ENCODE results near the gene OR56A4.
A peak's percentile ranks its signal among the peaks of the same experiment; 100 is the strongest.

The OR56A4 gene, protein sequence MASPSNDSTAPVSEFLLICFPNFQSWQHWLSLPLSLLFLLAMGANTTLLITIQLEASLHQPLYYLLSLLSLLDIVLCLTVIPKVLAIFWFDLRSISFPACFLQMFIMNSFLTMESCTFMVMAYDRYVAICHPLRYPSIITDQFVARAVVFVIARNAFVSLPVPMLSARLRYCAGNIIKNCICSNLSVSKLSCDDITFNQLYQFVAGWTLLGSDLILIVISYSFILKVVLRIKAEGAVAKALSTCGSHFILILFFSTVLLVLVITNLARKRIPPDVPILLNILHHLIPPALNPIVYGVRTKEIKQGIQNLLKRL

DNA sequence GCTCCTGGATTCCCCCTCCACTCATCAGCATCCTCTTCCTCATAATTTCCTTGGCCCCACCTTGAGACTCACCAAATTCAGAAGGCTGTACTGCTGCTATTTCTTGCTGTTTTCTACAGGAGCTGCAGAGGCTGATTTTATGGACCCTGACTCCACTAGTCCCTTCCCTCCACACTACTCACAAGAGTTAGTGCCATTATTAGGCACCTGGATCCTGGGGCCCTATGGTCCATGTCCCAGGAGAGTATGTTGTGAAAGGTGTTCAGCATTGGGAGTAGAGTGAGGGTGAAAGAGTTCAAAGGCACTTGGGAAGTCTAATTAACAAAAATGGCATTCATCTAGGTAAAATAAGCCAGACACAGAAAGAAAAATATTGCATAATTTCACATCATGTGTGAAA lies at the start of gene OR56A4:
TSS of gene OR56A4 (minus strand) at position 101 of the 400 bp plus-strand sequence. CDS start 3,954 bp downstream, outside the sequence.
- no peak for DNase-seq
- in situ Hi-C loops (cut with HindIII; ENCODE audit: low pct_ligation_motif_present, low pct_unique_long_range_greater_than_20kb, low sequenced_read_pairs): no loop called here

DNA sequence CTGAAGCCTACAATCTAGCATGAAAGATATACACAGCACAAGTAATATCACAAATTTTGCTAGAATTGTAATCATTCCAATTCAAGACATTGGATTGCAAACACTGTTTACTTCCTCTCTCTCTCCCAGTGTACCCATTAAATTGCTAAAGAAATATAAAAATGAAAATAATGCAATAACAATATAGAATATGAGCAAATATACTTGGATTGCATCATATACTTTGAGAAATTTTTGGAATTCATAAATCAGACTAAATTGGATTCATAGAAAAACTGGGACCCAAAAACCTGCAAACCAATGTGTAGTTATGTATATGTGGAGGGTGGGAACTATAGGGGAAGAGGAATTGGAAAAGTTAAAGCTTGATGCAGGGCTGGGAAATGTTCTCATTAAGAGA lies 48.8 kb upstream of the OR56A4 start:
- in situ Hi-C loops (cut with HindIII; ENCODE audit: low pct_ligation_motif_present, low pct_unique_long_range_greater_than_20kb, low sequenced_read_pairs): no loop called here
- DNase-seq: no peak

DNA sequence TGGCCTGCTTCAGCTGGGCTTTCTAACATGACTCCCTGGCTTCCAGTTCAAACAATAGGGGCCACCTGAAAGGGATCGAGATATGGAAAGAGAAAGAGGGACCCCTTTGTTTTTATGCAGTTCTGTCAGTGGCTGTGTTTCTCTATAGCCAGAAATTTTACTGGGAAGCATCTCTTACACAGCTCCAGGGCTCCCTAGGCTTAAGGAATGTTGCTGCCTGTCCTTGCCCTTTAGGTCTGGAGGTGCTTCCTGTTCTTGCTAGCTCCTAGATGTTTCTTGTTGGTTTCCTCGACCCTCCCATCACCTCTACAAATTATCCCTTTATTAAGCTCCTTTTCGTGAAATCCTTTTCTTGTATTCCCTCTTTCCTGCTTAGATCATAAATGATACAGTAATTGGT lies 45.6 kb upstream of the OR56A4 start:
- in situ Hi-C loops (cut with HindIII; ENCODE audit: low pct_ligation_motif_present, low pct_unique_long_range_greater_than_20kb, low sequenced_read_pairs): no loop called here
- no peak for DNase-seq

DNA sequence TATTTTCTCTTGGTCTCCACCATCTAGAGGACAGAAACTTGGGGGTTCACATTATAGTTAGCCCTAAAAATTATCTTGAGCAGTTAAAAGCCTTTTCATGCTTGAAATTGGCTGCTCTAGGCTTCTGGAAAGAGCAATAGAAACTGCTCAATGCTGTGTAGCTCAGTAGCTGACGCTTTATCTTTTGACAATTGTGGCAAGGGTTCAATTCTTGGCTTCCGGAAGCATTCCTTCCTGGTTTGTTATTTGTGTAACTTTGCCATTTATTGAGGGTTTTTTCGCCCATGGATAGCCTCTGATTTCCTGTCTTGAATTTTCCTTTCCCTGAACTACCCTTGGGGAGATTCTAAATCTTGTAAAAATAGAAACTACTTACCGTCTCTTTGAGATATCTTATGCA lies 34.1 kb upstream of the OR56A4 start:
- no peak for DNase-seq
- in situ Hi-C loops (cut with HindIII; ENCODE audit: low pct_ligation_motif_present, low pct_unique_long_range_greater_than_20kb, low sequenced_read_pairs): no loop called here

DNA sequence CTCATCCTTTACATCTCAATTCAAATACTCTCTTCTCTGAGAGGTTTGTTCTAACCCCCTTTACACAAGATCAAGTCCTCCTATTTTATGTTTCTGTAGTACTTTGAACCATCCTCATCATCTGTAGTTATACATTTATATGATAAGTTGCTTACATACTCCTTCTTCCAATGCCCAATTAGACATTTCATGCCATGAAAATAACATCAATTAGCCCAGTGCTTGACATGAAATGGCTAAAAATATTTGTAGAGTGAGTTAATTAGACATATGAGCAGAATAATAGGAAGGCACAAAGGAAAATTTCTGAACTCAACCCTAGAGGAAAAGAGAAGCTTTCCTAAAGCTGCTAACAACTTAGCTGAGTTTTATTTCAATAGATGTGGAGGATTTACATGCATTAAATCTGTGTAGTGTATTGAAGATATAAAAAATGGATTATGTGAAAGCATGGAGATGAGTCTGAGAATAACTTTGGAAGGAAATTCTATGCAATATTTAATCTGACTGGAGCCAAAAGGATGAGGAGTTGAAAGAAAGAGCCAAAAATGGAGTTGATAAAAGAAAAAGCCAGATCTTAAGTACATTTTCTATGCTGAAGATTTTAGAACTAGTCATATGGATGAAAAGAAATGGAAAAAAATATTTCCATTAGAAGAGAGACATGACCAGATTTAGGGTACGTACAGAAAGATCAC lies 24.1 kb upstream of the OR56A4 start, which contains the start of gene OR56A1:
TSS of gene OR56A1 (minus strand) at position 51 of the 698 bp plus-strand sequence. CDS start 3,066 bp downstream, outside the sequence.
- no peak for DNase-seq
- in situ Hi-C loops (cut with HindIII; ENCODE audit: low pct_ligation_motif_present, low pct_unique_long_range_greater_than_20kb, low sequenced_read_pairs): no loop called here

DNA sequence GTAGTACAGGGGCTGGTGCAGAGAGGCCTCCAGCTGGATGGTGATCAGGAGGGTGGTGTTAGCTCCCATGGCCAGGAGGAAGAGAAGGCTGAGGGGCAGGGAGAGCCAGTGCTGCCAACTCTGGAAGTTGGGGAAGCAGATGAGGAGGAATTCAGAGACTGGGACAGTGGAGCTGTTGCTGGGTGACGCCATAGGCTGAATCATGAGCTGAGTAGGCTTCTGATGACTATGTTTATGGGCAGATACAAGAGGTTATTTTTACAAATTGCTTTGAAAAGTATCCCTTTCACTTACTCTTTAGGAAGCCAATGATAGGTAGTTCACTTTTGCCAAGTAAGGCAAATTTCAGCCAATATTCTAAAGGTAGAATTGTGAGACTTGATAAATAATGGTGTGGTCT lies 20.8 kb upstream of the OR56A4 start:
- in situ Hi-C loops (cut with HindIII; ENCODE audit: low pct_ligation_motif_present, low pct_unique_long_range_greater_than_20kb, low sequenced_read_pairs): no loop called here

DNA sequence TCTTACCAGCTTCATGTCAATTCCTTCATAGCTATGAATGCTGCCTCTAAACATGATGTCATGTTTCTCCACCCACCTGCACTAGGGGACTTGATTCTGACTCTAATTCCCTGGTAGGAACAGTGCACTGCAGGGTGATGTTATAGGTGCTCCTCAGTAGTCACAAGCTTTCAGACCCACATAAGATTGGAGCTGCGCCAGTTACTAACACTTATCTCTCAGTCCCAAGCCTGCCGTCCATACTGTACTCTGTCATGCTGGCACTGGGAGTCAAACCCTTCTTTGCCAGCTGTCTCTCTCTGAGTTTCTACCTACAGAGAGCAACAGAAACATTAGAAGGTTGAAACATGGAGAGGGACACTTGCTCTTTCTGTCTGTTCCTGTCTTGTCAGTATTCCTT lies 18.3 kb upstream of the OR56A4 start:
- no peak for DNase-seq
- in situ Hi-C loops (cut with HindIII; ENCODE audit: low pct_ligation_motif_present, low pct_unique_long_range_greater_than_20kb, low sequenced_read_pairs): no loop called here

More for the DNA sequence above, 20.8 kb upstream of the OR56A4 start:
- no peak for DNase-seq

DNA sequence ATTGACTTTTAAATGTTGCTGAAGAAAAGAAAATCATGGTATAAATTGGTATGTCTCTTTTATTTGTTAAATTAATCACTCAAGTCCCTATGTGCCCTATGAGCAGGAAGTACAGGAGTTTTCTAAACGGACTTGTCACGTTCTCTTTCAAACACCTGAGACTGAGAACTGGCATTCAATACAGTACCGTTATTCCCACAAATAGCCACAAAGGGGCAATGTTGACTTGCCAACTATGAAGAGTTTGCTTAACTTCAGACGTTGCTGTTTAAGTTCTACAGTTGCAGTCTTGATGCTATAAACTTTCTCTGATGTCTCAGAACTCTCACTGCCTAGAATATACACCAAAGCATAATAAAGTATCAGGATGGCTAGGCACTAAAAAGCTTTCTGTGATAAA lies 16.2 kb upstream of the OR56A4 start:
- DNase-seq: peak; percentile 45
- in situ Hi-C loops (cut with HindIII; ENCODE audit: low pct_ligation_motif_present, low pct_unique_long_range_greater_than_20kb, low sequenced_read_pairs): no loop called here

DNA sequence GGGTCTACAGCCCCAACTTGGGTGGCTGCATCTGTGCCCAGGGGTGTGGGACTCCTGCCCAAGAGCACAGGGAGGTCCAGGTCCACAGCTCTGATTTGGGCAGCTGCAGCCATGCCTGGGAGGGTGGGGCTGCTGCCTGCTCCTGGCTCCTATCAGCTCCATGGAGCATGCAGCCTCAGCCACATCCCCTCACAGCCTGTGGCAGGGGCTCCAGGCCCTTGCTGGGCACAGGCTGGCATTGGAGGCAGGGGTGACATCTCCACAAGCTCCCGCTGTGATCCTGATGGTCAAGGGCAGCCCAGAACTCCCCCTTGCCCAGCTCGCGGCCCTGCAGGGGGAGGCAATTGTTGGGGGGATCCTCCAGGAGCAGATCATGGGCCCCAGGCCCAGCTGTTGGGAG lies 6.3 kb upstream of the OR56A4 start:
- in situ Hi-C loops (cut with HindIII; ENCODE audit: low pct_ligation_motif_present, low pct_unique_long_range_greater_than_20kb, low sequenced_read_pairs): no loop called here
- no peak for DNase-seq

DNA sequence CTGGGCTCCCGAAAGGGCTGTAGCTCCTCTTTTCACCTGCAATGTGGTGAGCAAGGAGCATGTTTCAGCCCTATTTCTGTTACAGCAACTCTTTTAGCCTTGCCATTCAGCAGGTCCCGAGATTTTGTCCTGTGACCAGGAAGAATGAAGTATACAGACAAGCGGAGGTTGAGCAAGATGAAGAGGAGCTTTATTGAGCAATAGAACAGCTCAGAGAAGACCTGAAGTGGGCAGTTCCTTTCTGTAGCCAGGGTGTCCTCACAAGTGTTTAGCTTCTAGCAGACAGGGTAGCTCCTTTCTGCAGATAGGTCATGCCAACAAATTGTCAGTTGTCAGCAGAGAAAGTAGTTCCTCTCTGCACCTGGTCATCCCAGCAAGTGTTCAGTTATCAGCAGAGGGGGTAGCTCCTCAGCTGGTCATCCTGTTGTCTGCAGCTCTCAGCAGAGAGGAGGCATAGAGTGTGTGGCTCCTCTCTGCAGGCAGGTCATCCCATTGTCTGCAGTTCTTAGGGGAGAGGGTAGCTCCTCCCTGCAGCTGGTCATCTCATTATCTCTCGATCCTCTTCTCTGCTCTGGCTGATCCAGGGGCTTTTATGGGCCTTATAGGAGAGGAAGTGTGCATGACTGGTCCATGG lies 5.4 kb upstream of the OR56A4 start:
- no peak for DNase-seq

DNA sequence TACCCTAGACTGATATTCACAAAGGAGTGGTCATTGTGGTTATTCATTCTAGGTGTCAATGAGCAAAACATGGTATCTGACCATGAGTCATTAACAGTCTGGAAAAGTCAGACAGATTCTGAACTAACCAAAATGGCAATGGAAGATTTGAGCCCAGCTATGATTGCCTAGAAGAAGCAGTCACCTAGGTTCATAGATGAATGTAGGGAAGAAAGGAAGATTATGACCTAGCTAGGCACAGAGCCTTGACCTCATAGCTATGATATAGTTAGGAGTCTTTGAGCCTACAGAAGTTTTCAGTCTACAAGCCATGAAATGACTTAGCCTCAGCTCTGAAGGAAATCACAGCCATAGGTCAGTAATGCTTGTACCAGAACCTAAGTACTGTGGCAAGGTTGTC lies 351 bp downstream of the OR56A4 start:
- in situ Hi-C loops (cut with HindIII; ENCODE audit: low pct_ligation_motif_present, low pct_unique_long_range_greater_than_20kb, low sequenced_read_pairs): no loop called here
- no peak for DNase-seq

More for the DNA sequence above, 5.4 kb upstream of the OR56A4 start:
- in situ Hi-C loops (cut with HindIII; ENCODE audit: low pct_ligation_motif_present, low pct_unique_long_range_greater_than_20kb, low sequenced_read_pairs): no loop called here

DNA sequence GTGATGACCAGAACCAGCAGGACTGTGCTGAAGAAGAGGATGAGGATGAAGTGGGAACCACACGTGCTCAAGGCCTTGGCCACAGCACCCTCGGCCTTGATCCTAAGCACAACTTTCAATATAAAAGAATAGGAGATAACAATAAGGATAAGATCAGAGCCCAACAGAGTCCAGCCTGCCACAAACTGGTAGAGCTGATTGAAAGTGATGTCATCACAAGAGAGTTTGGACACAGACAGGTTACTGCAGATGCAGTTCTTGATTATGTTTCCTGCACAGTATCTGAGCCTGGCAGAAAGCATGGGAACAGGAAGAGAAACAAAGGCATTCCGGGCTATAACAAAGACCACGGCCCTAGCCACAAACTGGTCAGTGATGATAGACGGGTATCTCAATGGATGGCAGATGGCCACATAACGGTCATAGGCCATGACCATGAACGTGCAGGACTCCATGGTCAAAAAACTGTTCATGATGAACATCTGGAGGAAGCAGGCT lies 4.5 kb downstream of the OR56A4 start:
- in situ Hi-C loops (cut with HindIII; ENCODE audit: low pct_ligation_motif_present, low pct_unique_long_range_greater_than_20kb, low sequenced_read_pairs): no loop called here
- DNase-seq: no peak

DNA sequence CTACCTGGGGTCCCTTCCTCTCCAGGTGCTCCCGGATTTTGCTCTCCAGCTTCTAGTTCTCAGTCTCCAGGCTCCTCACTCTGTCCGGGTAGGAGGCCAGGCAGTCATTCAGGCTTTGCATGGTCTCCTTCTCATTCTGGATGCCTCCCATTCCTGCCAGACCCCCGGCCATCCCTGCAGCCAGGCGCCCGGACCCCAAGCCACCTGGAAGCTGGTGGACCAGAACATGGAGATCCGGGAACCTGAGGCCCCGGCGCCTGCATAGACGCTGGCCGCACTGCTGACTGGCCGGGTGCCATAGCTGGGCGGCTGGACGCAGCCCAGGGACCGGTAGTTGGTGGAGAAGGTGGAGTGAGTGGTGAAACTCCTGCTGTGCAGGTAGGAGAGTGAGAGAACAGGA lies 12.0 kb downstream of the OR56A4 start:
- in situ Hi-C loops (cut with HindIII; ENCODE audit: low pct_ligation_motif_present, low pct_unique_long_range_greater_than_20kb, low sequenced_read_pairs): no loop called here

DNA sequence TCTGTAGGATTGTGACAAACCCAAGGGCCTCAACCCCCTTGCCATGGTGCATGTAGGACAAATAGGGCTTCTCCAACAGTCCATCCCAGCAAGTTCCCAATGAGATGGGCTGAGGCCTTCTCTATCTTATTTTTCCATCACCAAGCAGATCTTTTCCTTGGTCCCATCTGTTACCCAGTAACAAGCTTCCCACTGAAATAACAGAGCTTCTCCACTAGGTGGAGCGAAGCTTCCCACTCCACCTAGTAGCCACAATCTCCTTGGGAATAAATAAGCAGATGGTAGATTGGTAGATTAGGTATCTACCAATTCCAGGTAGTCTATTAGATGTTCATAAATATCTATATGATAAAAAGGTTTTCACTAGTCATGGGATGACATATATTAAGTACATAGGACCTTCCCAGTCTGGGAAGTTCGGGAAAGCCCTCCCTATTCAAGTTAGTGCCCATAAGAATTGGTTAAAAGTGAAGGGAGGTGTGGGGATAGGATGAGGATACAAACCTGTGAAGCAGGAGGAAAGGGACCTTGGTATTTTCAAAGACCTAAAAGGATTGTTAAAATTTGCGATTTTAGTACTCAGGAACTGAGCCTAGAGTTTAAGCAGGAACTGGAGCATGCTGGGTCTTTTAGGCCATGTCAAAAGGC lies 14.0 kb downstream of the OR56A4 start:
- DNase-seq: peak; percentile 8
- in situ Hi-C loops (cut with HindIII; ENCODE audit: low pct_ligation_motif_present, low pct_unique_long_range_greater_than_20kb, low sequenced_read_pairs): no loop called here

More for the DNA sequence above, 12.0 kb downstream of the OR56A4 start:
- no peak for DNase-seq

DNA sequence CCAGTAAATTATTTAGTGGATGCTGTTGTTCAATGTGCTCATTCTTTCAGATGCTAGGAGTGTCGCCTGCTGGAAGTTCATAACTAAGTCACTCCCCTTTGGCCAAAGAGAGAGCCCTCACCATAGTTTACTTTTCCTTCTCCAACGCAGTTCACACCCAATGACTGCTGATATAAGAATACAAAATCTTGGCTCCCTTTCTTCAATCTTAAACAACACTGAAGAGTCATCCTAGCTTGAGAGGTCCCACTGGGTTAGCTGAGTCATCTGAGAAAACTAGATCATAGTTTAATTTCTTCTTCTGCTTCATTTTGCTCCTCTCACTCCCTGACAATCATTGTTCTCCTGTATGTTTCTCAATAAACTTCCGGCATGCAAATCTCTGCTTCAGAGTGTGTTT lies 14.6 kb downstream of the OR56A4 start:
- DNase-seq: no peak
- in situ Hi-C loops (cut with HindIII; ENCODE audit: low pct_ligation_motif_present, low pct_unique_long_range_greater_than_20kb, low sequenced_read_pairs): no loop called here

DNA sequence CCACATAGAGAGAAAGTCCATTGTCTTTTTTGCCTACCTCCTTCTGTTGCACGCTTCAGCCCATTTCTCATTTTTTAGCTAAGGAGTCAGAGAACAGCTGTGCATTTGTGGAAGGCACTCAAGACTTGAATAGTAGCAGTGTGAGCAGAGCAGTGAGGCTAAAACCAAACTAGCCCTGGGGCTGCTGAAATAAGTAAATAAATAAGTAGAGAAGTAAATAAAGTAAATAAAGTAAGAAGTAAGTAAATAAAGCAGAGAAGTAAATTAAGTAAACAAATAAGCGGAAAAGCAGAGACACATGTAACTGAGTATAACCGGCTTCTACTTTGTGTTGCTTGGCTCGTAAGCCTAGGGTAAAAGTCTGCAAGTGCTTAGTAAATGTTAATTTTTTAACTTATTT lies 17.5 kb downstream of the OR56A4 start:
- in situ Hi-C loops (cut with HindIII; ENCODE audit: low pct_ligation_motif_present, low pct_unique_long_range_greater_than_20kb, low sequenced_read_pairs): no loop called here
- no peak for DNase-seq

DNA sequence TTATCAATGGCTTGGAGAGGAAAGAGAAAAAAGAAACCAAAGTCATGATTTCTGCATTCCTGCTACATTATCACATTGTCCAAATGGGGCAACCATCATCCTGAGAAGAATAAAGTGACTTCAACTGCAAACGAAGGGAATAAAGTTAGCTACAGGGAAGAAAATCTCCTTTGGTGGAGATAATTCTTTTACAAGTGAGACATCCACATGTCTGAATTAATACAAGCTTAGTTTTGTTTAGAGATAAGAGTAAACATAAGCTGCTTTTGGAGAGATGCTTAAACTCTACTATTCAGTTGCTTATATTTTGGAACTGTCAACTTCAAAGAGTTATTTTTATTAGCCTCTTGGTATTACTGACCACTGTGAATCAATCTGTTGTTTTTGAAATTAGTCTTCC lies 19.9 kb downstream of the OR56A4 start, which contains the start of gene OR52L1:
TSS of gene OR52L1 (minus strand) at position 101 of the 400 bp plus-strand sequence. CDS start at position 46, 55 bp downstream.
- in situ Hi-C loops (cut with HindIII; ENCODE audit: low pct_ligation_motif_present, low pct_unique_long_range_greater_than_20kb, low sequenced_read_pairs): no loop called here
- DNase-seq: no peak

DNA sequence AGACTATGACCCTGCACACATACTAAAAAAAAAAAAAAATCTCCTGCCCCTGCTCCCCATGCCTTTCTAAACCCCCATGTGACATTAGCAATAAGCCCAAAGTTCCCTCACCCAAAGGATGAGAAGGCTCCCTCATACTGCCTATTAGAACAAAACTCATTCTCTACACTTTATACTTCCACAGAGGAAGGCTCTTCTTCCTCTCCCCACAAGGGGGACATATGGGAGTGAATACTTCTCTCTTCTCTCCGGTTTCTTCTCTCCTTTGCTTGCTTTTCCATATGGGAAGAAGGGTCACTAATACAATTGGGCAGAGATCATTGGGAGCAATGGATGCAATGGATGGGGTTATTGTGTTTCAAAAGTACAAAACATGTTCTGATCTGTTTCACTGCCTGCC lies 23.3 kb downstream of the OR56A4 start:
- in situ Hi-C loops (cut with HindIII; ENCODE audit: low pct_ligation_motif_present, low pct_unique_long_range_greater_than_20kb, low sequenced_read_pairs): no loop called here
- DNase-seq: no peak

DNA sequence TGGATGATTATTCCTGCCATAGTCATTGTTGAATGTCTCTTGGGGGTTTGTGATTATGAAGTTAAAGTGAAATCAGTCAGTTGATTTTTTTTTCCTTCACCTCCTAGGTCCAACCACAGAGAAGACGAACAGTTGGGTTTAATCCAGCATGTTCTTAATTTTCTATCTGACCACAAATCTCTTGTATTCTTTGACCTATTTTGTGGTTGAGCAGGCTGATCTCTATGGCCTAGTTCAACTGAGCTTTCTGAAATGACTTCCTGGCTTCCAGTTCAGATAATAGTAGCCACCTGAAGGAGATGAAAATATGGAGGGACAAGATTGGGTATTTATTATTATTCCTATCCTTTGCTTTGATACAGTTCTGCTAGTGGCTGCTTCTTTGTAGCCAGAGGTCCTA lies 33.2 kb downstream of the OR56A4 start:
- in situ Hi-C loops (cut with HindIII; ENCODE audit: low pct_ligation_motif_present, low pct_unique_long_range_greater_than_20kb, low sequenced_read_pairs): no loop called here
- no peak for DNase-seq

Data from ACHN (cell line).